Tibial nerve (tissue), 4 donors: Measurements from ENCODE around the gene TMEM266. TPM values are rescaled to one million over a fixed set of nuclear protein-coding genes. Genes with fewer than 3 reads are reported as not detected.
"Not testable (repeated sequence)": the region's sequence is repeated elsewhere in the genome, so short reads cannot be mapped to it uniquely, and the experiment has no call there.

ENCODE experiments used
- DNase-seq, 2 donors: peaks; one replicate each; pipeline ENCODE4 v3.0.0-alpha.2; 2019; ENCODE audit warnings: low spot score in 2 of 2
- H3K27ac ChIP-seq, 4 donors: fragments of 200-600 bp; sonication (generic) in 3 of 4; one replicate each; pipeline ENCODE4 v1.5.1; 2017 to 2019; ENCODE audit warnings: mild to moderate bottlenecking in 1 of 4
- H3K27me3 ChIP-seq, 2 donors: fragments of 200-600 bp; sonication (generic) in 1 of 2; one replicate each; pipeline versions ENCODE4 v1.5.1 to v1.6.0; 2017 to 2019
- H3K36me3 ChIP-seq, 3 donors: fragments of 200-600 bp; sonication (generic); one replicate each; pipeline ENCODE4 v1.5.1; 2018 to 2019
- H3K4me1 ChIP-seq, 4 donors: fragments of 200-600 bp; sonication (generic) in 3 of 4; one replicate each; pipeline ENCODE4 v1.5.1; 2017 to 2019
- H3K4me3 ChIP-seq, 4 donors: fragments of 200-600 bp; sonication (generic) in 3 of 4; one replicate each; pipeline ENCODE4 v1.5.1; 2017 to 2019; ENCODE audit warnings: mild to moderate bottlenecking in 1 of 4, moderate library complexity in 1 of 4
- H3K9me3 ChIP-seq, 4 donors: fragments of 200-600 bp; sonication (generic) in 3 of 4; one replicate each; pipeline ENCODE4 v1.5.1; 2017 to 2019
- EP300 ChIP-seq, 2 donors: sonication (generic); formaldehyde crosslinking; IDR thresholded peaks; one replicate each; pipeline ENCODE4 v1.6.1; 2017; ENCODE audit warnings: antibody characterized with exemption in 2 of 2, mild to moderate bottlenecking in 1 of 2
- POLR2A ChIP-seq, 2 donors: fragments of 450-650 bp; IDR thresholded peaks; one replicate each; pipeline ENCODE4 v1.6.1; 2017; ENCODE audit warnings: antibody characterized with exemption in 2 of 2, mild to moderate bottlenecking in 2 of 2, moderate library complexity in 2 of 2
- WGBS, 2 donors: methylation state at CpG; one replicate each; pipeline ENCODE4 v1.1.5; 2018; 5-methylcytosine and 5-hydroxymethylcytosine counted together
- total RNA-seq, 4 donors: library from RNA; depleted of rRNA; stranded (reverse); fragments of >200 nt; gene quantifications; one replicate each; pipeline ENCODE4 v1.1.0, GENCODE V29; 2016
- TF ChIP-seq, protein P1 (sequence below), 5 experiments: fragments of 200-600 bp in 3 of 5; fragments of 450-650 bp in 2 of 5; sonication (generic) in 3 of 5; IDR thresholded peaks; one replicate each; pipeline ENCODE4 v1.5.1; 2016 to 2019; ENCODE audit warnings: antibody characterized with exemption in 5 of 5, mild to moderate bottlenecking in 3 of 5, moderate library complexity in 2 of 5

TMEM266 gene, protein sequence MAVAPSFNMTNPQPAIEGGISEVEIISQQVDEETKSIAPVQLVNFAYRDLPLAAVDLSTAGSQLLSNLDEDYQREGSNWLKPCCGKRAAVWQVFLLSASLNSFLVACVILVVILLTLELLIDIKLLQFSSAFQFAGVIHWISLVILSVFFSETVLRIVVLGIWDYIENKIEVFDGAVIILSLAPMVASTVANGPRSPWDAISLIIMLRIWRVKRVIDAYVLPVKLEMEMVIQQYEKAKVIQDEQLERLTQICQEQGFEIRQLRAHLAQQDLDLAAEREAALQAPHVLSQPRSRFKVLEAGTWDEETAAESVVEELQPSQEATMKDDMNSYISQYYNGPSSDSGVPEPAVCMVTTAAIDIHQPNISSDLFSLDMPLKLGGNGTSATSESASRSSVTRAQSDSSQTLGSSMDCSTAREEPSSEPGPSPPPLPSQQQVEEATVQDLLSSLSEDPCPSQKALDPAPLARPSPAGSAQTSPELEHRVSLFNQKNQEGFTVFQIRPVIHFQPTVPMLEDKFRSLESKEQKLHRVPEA
- under 1 TPM in 2 of 4 donors, not detected in 2; 0.30 to 0.42 TPM for total RNA-seq

DNA sequence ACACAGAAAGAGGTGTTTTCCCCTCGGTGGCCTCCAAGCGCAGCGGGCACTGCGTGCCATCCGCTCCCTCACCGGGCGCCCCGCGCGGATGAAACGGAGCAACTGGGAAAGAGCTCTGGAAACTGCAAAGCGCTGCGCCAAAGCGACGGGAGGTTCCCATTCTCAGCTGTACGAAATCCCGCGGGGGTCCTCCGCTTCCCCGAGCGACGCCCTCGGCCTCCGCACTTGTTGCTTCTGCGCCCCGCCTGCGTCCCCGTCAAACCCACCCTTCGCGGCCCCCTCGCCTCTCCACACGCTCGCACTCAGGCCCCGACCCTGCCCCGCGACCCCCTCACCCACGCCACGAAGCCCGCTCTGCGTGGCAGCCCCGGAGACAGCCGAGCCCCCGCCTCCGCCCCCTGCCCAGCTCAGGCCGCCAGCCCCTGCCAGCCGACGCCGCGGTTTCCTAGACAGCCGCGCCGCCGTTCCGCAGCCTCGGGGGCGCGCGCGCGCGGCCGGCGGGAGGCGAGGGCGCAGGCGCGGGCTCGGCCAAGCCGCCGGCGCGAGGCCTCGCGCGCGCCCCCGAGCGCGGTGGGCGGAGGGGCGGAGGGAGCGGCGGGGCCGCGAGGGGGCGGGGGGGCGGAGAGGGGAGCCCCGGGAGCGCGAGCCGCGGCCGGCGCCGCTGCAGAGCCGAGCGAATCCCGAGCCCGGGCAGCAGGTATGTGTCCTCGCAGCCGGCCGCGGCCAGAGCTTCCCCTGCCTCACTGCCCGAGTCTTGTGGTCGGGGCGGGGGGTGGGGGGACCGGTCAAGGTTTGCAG, at the start of gene TMEM266:
TMEM266 (plus strand) TSS at position 666 of the 798 bp plus-strand sequence. CDS start 74,279 bp downstream, outside the sequence.
- no peak within 1 kb of the TSS for H3K27ac ChIP-seq
- WGBS, 2 donors, result 1 to 2% methylated on average over 31 to 84 of the region's 107 CpGs
- TF ChIP-seq EP300 (IDR thresholded peaks at IDR 0.05) (no peak), POLR2A (IDR thresholded peaks at IDR 0.05) (no peak)
- TF ChIP-seq, protein P1, sequence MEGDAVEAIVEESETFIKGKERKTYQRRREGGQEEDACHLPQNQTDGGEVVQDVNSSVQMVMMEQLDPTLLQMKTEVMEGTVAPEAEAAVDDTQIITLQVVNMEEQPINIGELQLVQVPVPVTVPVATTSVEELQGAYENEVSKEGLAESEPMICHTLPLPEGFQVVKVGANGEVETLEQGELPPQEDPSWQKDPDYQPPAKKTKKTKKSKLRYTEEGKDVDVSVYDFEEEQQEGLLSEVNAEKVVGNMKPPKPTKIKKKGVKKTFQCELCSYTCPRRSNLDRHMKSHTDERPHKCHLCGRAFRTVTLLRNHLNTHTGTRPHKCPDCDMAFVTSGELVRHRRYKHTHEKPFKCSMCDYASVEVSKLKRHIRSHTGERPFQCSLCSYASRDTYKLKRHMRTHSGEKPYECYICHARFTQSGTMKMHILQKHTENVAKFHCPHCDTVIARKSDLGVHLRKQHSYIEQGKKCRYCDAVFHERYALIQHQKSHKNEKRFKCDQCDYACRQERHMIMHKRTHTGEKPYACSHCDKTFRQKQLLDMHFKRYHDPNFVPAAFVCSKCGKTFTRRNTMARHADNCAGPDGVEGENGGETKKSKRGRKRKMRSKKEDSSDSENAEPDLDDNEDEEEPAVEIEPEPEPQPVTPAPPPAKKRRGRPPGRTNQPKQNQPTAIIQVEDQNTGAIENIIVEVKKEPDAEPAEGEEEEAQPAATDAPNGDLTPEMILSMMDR (IDR thresholded peaks at IDR 0.05), result no peak
- H3K9me3 ChIP-seq, result no peaks in the 10 kb centered on the region
- H3K36me3 ChIP-seq, result no peaks in the 10 kb centered on the region
- peaks cover 0 to 25% (median 2%) of the 10 kb centered on the region in 4 donors for H3K4me1 ChIP-seq
- peaks cover 0 to 41% of the 10 kb centered on the region in 2 donors for H3K27me3 ChIP-seq
- H3K4me3 ChIP-seq, result peak within 1 kb of the TSS; percentile 40 to 64 (median 46)
- DNase-seq, result no peak

DNA sequence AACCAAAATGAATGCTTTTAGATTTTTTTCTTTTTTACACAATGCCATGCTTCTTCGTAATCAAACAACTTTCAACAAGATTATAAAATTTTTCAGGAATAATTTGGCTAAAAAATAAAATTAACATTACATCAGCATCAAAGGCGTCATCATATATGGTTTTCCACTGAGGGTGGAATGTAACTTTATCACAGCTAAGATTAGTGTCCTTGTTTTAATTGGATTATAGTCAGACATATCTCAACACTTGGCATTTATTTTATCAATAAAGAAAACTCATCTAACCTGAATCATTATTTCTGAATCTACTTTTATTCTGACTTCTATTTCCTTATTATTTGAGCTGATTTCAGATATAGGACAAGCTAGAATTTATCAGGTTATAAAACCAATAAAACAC, 49.2 kb upstream of the TMEM266 start:
- no peak overlapping the region for H3K4me3 ChIP-seq
- H3K36me3 ChIP-seq, result no peaks in the 10 kb centered on the region
- TF ChIP-seq, protein P1 (IDR thresholded peaks at IDR 0.05), result no peak
- no peak for TF ChIP-seq EP300 (IDR thresholded peaks at IDR 0.05)
- no peak for TF ChIP-seq POLR2A (IDR thresholded peaks at IDR 0.05)
- H3K9me3 ChIP-seq, result peaks cover 0 to 7% (median 0%) of the 10 kb centered on the region in 4 donors
- DNase-seq, result no peak
- H3K4me1 ChIP-seq, result peaks cover 0 to 9% (median 0%) of the 10 kb centered on the region in 4 donors
- WGBS, 2 donors, result 70 to 76% methylated on average over 2 of the region's 2 CpGs
- no peak overlapping the region for H3K27ac ChIP-seq
- H3K27me3 ChIP-seq, result no peaks in the 10 kb centered on the region

DNA sequence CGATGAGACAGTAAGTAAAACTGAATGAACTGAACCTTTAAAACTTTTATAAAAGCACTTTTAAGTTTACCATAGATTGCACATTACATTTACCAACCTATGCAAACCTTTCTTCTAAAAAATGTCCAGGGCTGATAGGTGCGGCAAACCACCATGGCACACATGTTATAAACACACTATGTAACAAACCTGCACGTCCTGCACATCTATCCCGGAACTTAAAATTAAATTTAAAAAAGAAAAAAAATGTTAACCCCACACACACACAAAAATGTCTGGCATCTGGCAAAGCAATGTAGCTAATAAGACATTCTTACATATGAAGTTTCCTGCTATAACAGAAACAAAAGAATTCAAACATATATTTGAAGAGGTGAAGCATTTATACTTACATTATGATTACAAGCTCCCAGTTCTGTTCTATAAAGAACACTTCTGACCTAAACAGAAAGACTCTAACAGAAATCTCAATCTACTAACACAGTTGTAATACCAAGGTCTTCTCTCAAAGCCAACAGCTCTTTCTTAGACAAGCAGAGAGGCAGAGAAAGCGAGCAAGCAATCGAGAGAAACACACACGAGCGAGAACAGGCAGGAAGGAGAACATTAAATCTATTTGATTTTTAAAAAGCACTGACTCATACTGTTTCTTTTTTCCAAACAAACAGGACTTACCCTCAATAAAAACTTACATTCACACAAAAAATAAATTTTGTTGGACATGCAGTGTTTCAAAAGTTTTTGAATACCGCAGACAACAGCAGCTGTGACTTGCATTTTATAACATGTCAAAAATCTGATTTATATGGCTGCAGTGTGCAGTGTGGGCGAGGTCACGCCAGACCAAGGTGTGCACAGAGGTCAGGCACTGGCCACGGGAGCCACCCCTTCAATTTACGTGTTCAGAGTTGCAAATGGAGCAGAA, 47.9 kb upstream of the TMEM266 start, which contains the start of gene NRG4:
NRG4 (minus strand) TSS at position 798 of the 925 bp plus-strand sequence. CDS start 1,194 bp downstream, outside the sequence.
- TF ChIP-seq POLR2A (IDR thresholded peaks at IDR 0.05), result no peak
- no peak for TF ChIP-seq EP300 (IDR thresholded peaks at IDR 0.05)
- TF ChIP-seq, protein P1 (IDR thresholded peaks at IDR 0.05), result no peak
- H3K4me1 ChIP-seq, result peaks cover 0 to 9% (median 0%) of the 10 kb centered on the region in 4 donors
- no peak within 1 kb of the TSS for H3K4me3 ChIP-seq
- no peaks in the 10 kb centered on the region for H3K36me3 ChIP-seq
- H3K27ac ChIP-seq, result no peak within 1 kb of the TSS
- 24 to 27% methylated on average over 13 of the region's 13 CpGs for WGBS, 2 donors
- no peak for DNase-seq
- no peaks in the 10 kb centered on the region for H3K27me3 ChIP-seq
- H3K9me3 ChIP-seq, result peaks cover 0 to 17% (median 0%) of the 10 kb centered on the region in 4 donors

DNA sequence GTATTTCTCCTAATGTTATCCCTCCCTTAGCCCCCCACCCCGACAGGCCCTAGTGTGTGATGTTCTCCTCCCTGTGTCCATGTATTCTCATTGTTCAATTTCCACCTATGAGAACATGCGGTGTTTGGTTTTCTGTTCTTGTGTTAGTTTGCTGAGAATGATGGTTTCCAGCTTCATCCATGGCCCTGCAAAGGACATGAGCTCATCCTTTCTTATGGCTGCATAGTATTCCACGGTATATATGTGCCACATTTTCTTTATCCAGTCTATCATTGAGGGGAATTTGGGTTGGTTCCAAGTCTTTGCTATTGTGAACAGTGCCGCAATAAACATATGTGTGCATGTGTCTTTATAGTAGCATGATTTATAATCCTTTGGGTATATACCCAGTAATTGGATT, 46.3 kb upstream of the TMEM266 start:
- not testable (repeated sequence) for H3K4me1 ChIP-seq, H3K27ac ChIP-seq, H3K4me3 ChIP-seq, DNase-seq, H3K36me3 ChIP-seq, H3K27me3 ChIP-seq
- 94 to 98% methylated on average over 4 of the region's 4 CpGs for WGBS, 2 donors
- peaks cover 0 to 28% (median 0%) of the 10 kb centered on the region in 4 donors for H3K9me3 ChIP-seq
